Calu3 (cell line): ENCODE results near the gene KRTAP1-5. TPM values are rescaled to one million over a fixed set of nuclear protein-coding genes. Genes with fewer than 3 reads are reported as not detected.
"Not testable (repeated sequence)": the region's sequence is repeated elsewhere in the genome, so short reads cannot be mapped to it uniquely, and the experiment has no call there.

ENCODE experiments used
- BruUV-seq: library from RNA; stranded (reverse); fragments of 400-500 nt; replicated peaks from 2 replicates; lab custom pipeline; 2021; lab: Mats Ljungman, UMichigan
- CTCF ChIA-PET: fragments of 300-600 bp; sonication (Branson Sonifier 250); formaldehyde crosslinking; loops from one replicate; lab custom pipeline; 2022; ENCODE audit warnings: antibody characterized with exemption; lab: Charles Lee
- DNase-seq: peaks from one replicate; pipeline ENCODE4 v3.0.0; 2022
- H3K27ac Mint-ChIP-seq: one replicate; pipeline ENCODE4 v1.8.0; 2022; ENCODE audit warnings: mixed read lengths; ENCODE audit not compliant: unreplicated experiment
- H3K27me3 Mint-ChIP-seq: one replicate; pipeline ENCODE4 v1.8.0; 2022; ENCODE audit warnings: mixed read lengths; ENCODE audit not compliant: unreplicated experiment
- H3K36me3 Mint-ChIP-seq: one replicate; pipeline ENCODE4 v1.8.0; 2022; ENCODE audit warnings: mild to moderate bottlenecking, moderate library complexity, mixed read lengths; ENCODE audit not compliant: insufficient read depth, unreplicated experiment
- H3K4me1 Mint-ChIP-seq: one replicate; pipeline ENCODE4 v1.8.0; 2022; ENCODE audit warnings: mild to moderate bottlenecking, low read depth, mixed read lengths; ENCODE audit not compliant: unreplicated experiment
- H3K4me3 Mint-ChIP-seq: one replicate; pipeline ENCODE4 v1.8.0; 2022; ENCODE audit warnings: mild to moderate bottlenecking, low read depth, moderate library complexity, mixed read lengths; ENCODE audit not compliant: unreplicated experiment
- H3K9me3 Mint-ChIP-seq: one replicate; pipeline ENCODE4 v1.8.0; 2022; ENCODE audit warnings: low read depth, mixed read lengths; ENCODE audit not compliant: unreplicated experiment
- CTCF ChIP-seq: fragments of 200-600 bp; IDR thresholded peaks from one replicate; pipeline ENCODE4 v1.8.0; 2022; ENCODE audit warnings: antibody characterized with exemption; ENCODE audit not compliant: unreplicated experiment
- intact Hi-C: fragments of 100-400 bp; cut with micrococcal nuclease; formaldehyde crosslinking; loops from one replicate; pipeline ENCODE4 v1.10.0; 2022; ENCODE audit not compliant: unreplicated experiment
- total RNA-seq: library from RNA; stranded (reverse); gene quantifications from 2 replicates; pipeline ENCODE4 v1.2.3, GENCODE V29; 2022

The KRTAP1-5 gene
- total RNA-seq, 1 experiment from 2014 or later: not detected

- Mint-ChIP-seq H3K4me1 (peaks cover 26% of the 10 kb centered on the region), H3K4me3 (no peak overlapping the region), H3K27ac (no peak overlapping the region), H3K36me3 (no peaks in the 10 kb centered on the region), H3K9me3 (peaks cover 2% of the 10 kb centered on the region), H3K27me3 (no peaks in the 10 kb centered on the region)
- CTCF ChIA-PET: interaction anchor here (0.9 kb wide), 1 partner anchor 10 kb away, joined by 4 read pairs; no protein-coding TSS in a partner anchor
- BruUV-seq: no TSS peak
- no peak for DNase-seq
- TF ChIP-seq CTCF: no peak
- intact Hi-C loops: no loop called here
These were observed 25.6 kb upstream of the KRTAP1-5 start for GRCh38 chr17:41052566-41052965.

DNA sequence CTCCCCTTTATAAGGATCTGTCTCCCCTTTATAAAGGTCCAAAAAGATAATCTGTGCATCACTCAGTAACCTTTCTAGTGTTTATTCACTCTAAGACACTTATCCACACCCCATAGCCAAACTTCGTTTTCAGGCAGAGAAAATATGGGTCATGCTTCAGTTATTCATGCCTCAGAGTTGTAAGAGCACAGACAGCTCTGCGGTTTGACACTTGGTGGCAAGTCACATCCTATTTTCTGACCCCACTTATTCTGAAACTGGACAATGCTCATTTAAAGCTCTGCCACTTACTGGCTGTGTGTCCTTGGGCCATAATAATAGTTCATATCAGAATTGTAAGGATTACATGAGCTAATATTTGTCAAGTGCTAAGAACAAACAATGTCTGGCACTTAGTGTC, 22.1 kb upstream of the KRTAP1-5 start:
- no peak overlapping the region for H3K27ac Mint-ChIP-seq
- intact Hi-C loops: no loop called here
- no peak overlapping the region for H3K4me3 Mint-ChIP-seq
- no peaks in the 10 kb centered on the region for H3K36me3 Mint-ChIP-seq
- peaks cover 3% of the 10 kb centered on the region for H3K9me3 Mint-ChIP-seq
- peaks cover 27% of the 10 kb centered on the region for H3K4me1 Mint-ChIP-seq
- no peaks in the 10 kb centered on the region for H3K27me3 Mint-ChIP-seq
- no TSS peak for BruUV-seq
- DNase-seq: no peak
- CTCF ChIA-PET: interaction anchor here (1.0 kb wide), 1 partner anchor 15 kb away, joined by 3 read pairs; no protein-coding TSS in a partner anchor
- no peak for TF ChIP-seq CTCF

DNA sequence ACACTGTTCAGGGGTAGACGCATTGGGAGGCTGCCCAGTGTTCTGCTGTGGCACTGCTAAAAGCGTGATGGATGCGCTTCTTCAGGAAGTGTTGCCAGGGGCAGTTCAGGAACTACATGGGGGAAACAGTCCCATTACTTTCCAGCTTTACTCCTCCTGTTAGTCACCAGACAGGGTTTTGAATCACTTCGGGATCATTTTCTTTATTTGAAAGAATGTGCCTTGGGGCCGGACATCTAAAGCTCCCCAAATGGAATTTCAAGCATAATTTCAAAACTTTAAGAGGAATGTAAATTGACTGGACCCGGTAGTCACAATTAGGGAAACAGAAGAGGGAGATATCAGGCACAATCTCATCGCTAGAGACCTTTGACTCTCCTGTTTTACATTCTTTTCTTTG, 21.4 kb upstream of the KRTAP1-5 start:
- no peaks in the 10 kb centered on the region for H3K27me3 Mint-ChIP-seq
- BruUV-seq: no TSS peak
- intact Hi-C loops: no loop called here
- H3K27ac Mint-ChIP-seq: no peak overlapping the region
- H3K4me1 Mint-ChIP-seq: peaks cover 34% of the 10 kb centered on the region
- TF ChIP-seq CTCF: no peak
- H3K36me3 Mint-ChIP-seq: no peaks in the 10 kb centered on the region
- no peak for DNase-seq
- H3K9me3 Mint-ChIP-seq: peaks cover 6% of the 10 kb centered on the region
- H3K4me3 Mint-ChIP-seq: no peak overlapping the region
- CTCF ChIA-PET: interaction anchor here (1.0 kb wide), 1 partner anchor 16 kb away, joined by 3 read pairs; no protein-coding TSS in a partner anchor

GRCh38 chr17:41046735-41047465, 19.9 kb upstream of the KRTAP1-5 start, which contains the start of gene KRTAP2-1:
KRTAP2-1 (minus strand) TSS chr17:41047316; CDS start chr17:41047267, 49 bp downstream.
- H3K9me3 Mint-ChIP-seq, H3K27me3 Mint-ChIP-seq, H3K36me3 Mint-ChIP-seq, H3K4me3 Mint-ChIP-seq, CTCF ChIA-PET, BruUV-seq, H3K27ac Mint-ChIP-seq, intact Hi-C loops, DNase-seq: not testable (repeated sequence)
- H3K4me1 Mint-ChIP-seq: peaks cover 37% of the 10 kb centered on the region
